Prostate gland (tissue), 2 donors: ENCODE data around the gene ABHD18.

Experiments
- POLR2A ChIP-seq: fragments of 450-650 bp; IDR thresholded peaks from one replicate; pipeline ENCODE4 v1.6.1; 2016; ENCODE audit warnings: antibody characterized with exemption, mild to moderate bottlenecking
- POLR2AphosphoS5 ChIP-seq: sonication (generic); formaldehyde crosslinking; IDR thresholded peaks from one replicate; pipeline ENCODE4 v1.6.1; 2017; ENCODE audit warnings: antibody characterized with exemption
- TF ChIP-seq, protein P1 (sequence below), 4 experiments: fragments of 200-600 bp in 2 of 4; fragments of 450-650 bp in 2 of 4; sonication (generic) in 2 of 4; IDR thresholded peaks; 1 replicate in 3 of 4; 2 replicates in 1 of 4; pipeline ENCODE4 v1.5.1; 2016 to 2019; ENCODE audit warnings: antibody characterized with exemption in 4 of 4, mild to moderate bottlenecking in 2 of 4, moderate library complexity in 2 of 4

DNA sequence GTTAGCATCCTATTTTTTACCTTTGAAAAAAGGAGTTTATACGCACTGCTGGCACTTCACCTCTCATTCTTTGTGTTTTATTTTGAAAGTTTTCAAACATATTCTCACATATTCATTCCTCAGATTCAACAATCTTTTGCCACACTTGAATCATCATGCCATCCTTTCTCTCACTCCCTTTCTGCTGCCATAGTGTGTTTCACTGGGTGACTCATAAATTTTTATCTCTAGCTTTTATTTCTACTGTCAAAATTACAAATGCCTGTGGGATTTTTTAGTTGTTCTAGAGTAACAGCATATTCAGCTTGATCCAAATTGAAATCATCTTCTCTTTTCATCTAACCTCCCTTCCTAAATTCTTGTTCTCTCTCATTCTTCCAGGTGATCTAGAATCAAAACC lies 28.2 kb upstream of the ABHD18 start:
- TF ChIP-seq POLR2A (no peak), POLR2AphosphoS5 (no peak)
- TF ChIP-seq, protein P1, sequence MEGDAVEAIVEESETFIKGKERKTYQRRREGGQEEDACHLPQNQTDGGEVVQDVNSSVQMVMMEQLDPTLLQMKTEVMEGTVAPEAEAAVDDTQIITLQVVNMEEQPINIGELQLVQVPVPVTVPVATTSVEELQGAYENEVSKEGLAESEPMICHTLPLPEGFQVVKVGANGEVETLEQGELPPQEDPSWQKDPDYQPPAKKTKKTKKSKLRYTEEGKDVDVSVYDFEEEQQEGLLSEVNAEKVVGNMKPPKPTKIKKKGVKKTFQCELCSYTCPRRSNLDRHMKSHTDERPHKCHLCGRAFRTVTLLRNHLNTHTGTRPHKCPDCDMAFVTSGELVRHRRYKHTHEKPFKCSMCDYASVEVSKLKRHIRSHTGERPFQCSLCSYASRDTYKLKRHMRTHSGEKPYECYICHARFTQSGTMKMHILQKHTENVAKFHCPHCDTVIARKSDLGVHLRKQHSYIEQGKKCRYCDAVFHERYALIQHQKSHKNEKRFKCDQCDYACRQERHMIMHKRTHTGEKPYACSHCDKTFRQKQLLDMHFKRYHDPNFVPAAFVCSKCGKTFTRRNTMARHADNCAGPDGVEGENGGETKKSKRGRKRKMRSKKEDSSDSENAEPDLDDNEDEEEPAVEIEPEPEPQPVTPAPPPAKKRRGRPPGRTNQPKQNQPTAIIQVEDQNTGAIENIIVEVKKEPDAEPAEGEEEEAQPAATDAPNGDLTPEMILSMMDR (IDR thresholded peaks at IDR 0.05), result no peak
